CD14-positive monocyte (primary cell): ENCODE results near the gene CCDC170. TPM values are rescaled to one million over a fixed set of nuclear protein-coding genes. Genes with fewer than 3 reads are reported as not detected.

Experiments used
- DNase-seq, 3 donors: peaks; one replicate each; pipeline ENCODE4 v3.0.0-alpha.2; 2011 to 2022
- H2AFZ ChIP-seq: 2 replicates; pipeline ENCODE4 v1.6.0; 2012; ENCODE audit warnings: mild to moderate bottlenecking, low read depth, low read length, inconsistent platforms; ENCODE audit not compliant: insufficient read depth, poor library complexity, severe bottlenecking
- H3K27ac ChIP-seq, 2 donors: 1 replicate in 1 of 2; 2 replicates in 1 of 2; pipeline ENCODE4 v1.5.1; 2012 to 2013; ENCODE audit warnings: low read length in 2 of 2, control low read depth in 1 of 2, inconsistent platforms in 1 of 2, low read depth in 1 of 2, mild to moderate bottlenecking in 1 of 2
- H3K27me3 ChIP-seq, 2 donors: one replicate each; pipeline versions ENCODE4 v1.6.0 to v1.6.1; 2011 to 2013; ENCODE audit warnings: low read length in 2 of 2; ENCODE audit not compliant: control insufficient read depth in 2 of 2, insufficient read depth in 2 of 2
- H3K36me3 ChIP-seq, 2 donors: replicated peaks in 1 of 2; 1 replicate in 1 of 2; 2 replicates in 1 of 2; pipeline versions ENCODE4 v1.5.1 to v1.6.1; 2012 to 2013; ENCODE audit warnings: low read length in 2 of 2, control low read depth in 1 of 2, inconsistent platforms in 1 of 2, mild to moderate bottlenecking in 1 of 2; ENCODE audit not compliant: insufficient read depth in 2 of 2, control insufficient read depth in 1 of 2
- H3K4me1 ChIP-seq, 2 donors: 1 replicate in 1 of 2; 2 replicates in 1 of 2; pipeline versions ENCODE4 v1.5.1 to v1.6.1; 2012 to 2013; ENCODE audit warnings: low read length in 2 of 2, control low read depth in 1 of 2, inconsistent platforms in 1 of 2, mild to moderate bottlenecking in 1 of 2, moderate library complexity in 1 of 2; ENCODE audit not compliant: insufficient read depth in 2 of 2, control insufficient read depth in 1 of 2
- H3K4me2 ChIP-seq: replicated peaks from 2 replicates; pipeline ENCODE3; 2012; ENCODE audit warnings: low read length, moderate library complexity, mild to moderate bottlenecking; ENCODE audit not compliant: poor library complexity, severe bottlenecking; ENCODE audit errors: extremely low read depth
- H3K4me3 ChIP-seq, 3 experiments: fragments of 200-600 bp in 1 of 3; sonication (generic) in 1 of 3; replicated peaks in 1 of 3; 1 replicate in 2 of 3; 2 replicates in 1 of 3; pipeline ENCODE4 v1.5.1; 2011 to 2013; ENCODE audit warnings: low read length in 3 of 3, mild to moderate bottlenecking in 3 of 3, control low read depth in 2 of 3, low read depth in 2 of 3, inconsistent platforms in 1 of 3, moderate library complexity in 1 of 3
- H3K79me2 ChIP-seq: 2 replicates; pipeline ENCODE4 v1.6.0; 2012; ENCODE audit warnings: mild to moderate bottlenecking, control low read depth, inconsistent platforms, low read length, moderate library complexity; ENCODE audit not compliant: insufficient read depth
- H3K9ac ChIP-seq: 2 replicates; pipeline ENCODE4 v1.6.0; 2017; ENCODE audit warnings: low read length, mild to moderate bottlenecking; ENCODE audit not compliant: insufficient read depth, poor library complexity, severe bottlenecking
- H3K9me3 ChIP-seq, 2 donors: replicated peaks in 1 of 2; 1 replicate in 1 of 2; 2 replicates in 1 of 2; pipeline versions ENCODE4 v1.5.1 to v1.6.1; 2012 to 2013; ENCODE audit warnings: low read length in 2 of 2, control low read depth in 1 of 2; ENCODE audit not compliant: control insufficient read depth in 1 of 2, insufficient read depth in 1 of 2
- H4K20me1 ChIP-seq: 2 replicates; pipeline ENCODE4 v1.6.0; 2012; ENCODE audit warnings: mild to moderate bottlenecking, low read length, control low read depth, moderate library complexity; ENCODE audit not compliant: insufficient read depth
- H3K27ac Mint-ChIP-seq, 7 donors: one replicate each; pipeline ENCODE4 v1.8.0; 2020; ENCODE audit warnings: mild to moderate bottlenecking in 7 of 7, mixed read lengths in 7 of 7, moderate library complexity in 6 of 7, inconsistent platforms in 2 of 7
- H3K27me3 Mint-ChIP-seq, 3 donors: one replicate each; pipeline ENCODE4 v1.8.0; 2021 to 2022; ENCODE audit warnings: low read depth in 3 of 3, mild to moderate bottlenecking in 3 of 3, mixed read lengths in 3 of 3, moderate library complexity in 3 of 3, inconsistent platforms in 1 of 3
- H3K36me3 Mint-ChIP-seq, 2 donors: one replicate each; pipeline ENCODE4 v1.8.0; 2020; ENCODE audit warnings: mixed read lengths in 2 of 2, inconsistent platforms in 1 of 2, mild to moderate bottlenecking in 1 of 2
- H3K4me1 Mint-ChIP-seq: one replicate; pipeline ENCODE4 v1.8.0; 2020; ENCODE audit warnings: mild to moderate bottlenecking, mixed read lengths
- H3K4me3 Mint-ChIP-seq, 2 donors: one replicate each; pipeline ENCODE4 v1.8.0; 2020; ENCODE audit warnings: mild to moderate bottlenecking in 2 of 2, mixed read lengths in 2 of 2, moderate library complexity in 1 of 2
- H3K9me3 Mint-ChIP-seq, 7 donors: one replicate each; pipeline ENCODE4 v1.8.0; 2020 to 2022; ENCODE audit warnings: mixed read lengths in 7 of 7, mild to moderate bottlenecking in 6 of 7, moderate library complexity in 6 of 7, inconsistent platforms in 2 of 7
- WGBS: methylation state at CpG from one replicate; pipeline ENCODE4 v1.1.5; 2013; ENCODE audit warnings: missing lambda C conversion rate; ENCODE audit not compliant: insufficient coverage; 5-methylcytosine and 5-hydroxymethylcytosine counted together
- intact Hi-C, 2 donors: fragments of 100-400 bp; cut with micrococcal nuclease; formaldehyde crosslinking; loops; one replicate each; pipeline versions ENCODE4 v1.15.0 to v1.15.1; 2023
- polyA plus RNA-seq, 3 donors: library from polyadenylated mRNA; depleted of rRNA in 1 of 3; unstranded in 2 of 3; stranded (reverse) in 1 of 3; fragments of 300-500 nt in 2 of 3; fragments of >200 nt in 1 of 3; fragmentation: Illumina TruSeq in 2 of 3; gene quantifications; 1 replicate in 2 of 3; 2 replicates in 1 of 3; pipeline ENCODE4 v1.2.3, GENCODE V29; 2012 to 2021
- TF ChIP-seq, protein P1 (sequence below): fragments of 200-600 bp; IDR thresholded peaks from one replicate; pipeline ENCODE4 v1.8.0; 2022; ENCODE audit warnings: antibody characterized with exemption, mild to moderate bottlenecking

CCDC170 gene
- polyA plus RNA-seq, 3 donors = 4.2 to 7.0 (median 6.3) TPM

DNA sequence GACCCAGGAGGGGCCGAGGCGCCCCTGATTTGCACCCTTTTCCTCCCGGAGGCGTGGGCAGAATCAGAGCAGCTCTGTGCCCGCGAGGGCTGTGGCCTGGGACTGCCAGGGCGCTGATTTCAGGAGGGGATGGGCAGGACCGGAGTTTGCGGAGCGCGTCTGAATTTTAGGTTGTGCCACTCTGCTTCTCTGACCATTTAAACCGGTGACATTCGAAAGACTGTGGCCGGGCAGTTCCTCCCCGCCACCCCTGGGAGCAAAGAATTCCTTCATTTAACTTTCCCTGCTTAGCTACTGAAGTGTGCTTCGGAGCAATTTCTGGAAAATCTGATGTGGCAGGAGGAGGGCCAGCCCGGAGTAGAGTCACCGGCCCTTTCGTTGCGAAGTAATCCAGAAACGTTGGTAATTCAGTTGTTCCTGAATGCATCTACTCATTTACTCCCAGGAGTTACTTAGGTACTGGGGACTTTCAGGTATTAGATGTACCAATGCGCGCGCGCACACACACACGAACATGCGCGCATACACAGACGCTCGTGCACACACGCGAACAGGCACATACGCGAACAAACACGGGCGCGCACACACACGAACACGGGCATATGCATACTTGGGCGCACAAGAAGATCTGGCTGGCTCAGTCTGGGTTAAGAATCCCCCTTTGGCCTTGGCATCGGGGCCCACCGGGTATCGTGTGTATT, 568 bp downstream of the CCDC170 start:
- H3K9me3 Mint-ChIP-seq = no peaks in the 10 kb centered on the region
- WGBS = 5% methylated on average over 30 of the region's 43 CpGs
- Histone ChIP-seq H3K79me2 (peaks cover 11% of the 10 kb centered on the region), H3K27ac (peak overlapping the region; percentile 91 to 95), H4K20me1 (no peaks in the 10 kb centered on the region), H3K4me3 (peak overlapping the region; percentile 87 to 91 (median 88)), H2AFZ (peak overlapping the region; percentile 94), H3K27me3 (no peaks in the 10 kb centered on the region), H3K4me2 (peak overlapping the region; percentile 91), H3K4me1 (peaks cover 51 to 58% of the 10 kb centered on the region in 2 donors), H3K9me3 (no peaks in the 10 kb centered on the region), H3K9ac (peak overlapping the region; percentile 90), H3K36me3 (no peaks in the 10 kb centered on the region)
- H3K27me3 Mint-ChIP-seq = peaks cover 0 to 6% (median 4%) of the 10 kb centered on the region in 3 donors
- H3K27ac Mint-ChIP-seq = peak overlapping the region; percentile 89 to 96 (median 93)
- TF ChIP-seq, protein P1, sequence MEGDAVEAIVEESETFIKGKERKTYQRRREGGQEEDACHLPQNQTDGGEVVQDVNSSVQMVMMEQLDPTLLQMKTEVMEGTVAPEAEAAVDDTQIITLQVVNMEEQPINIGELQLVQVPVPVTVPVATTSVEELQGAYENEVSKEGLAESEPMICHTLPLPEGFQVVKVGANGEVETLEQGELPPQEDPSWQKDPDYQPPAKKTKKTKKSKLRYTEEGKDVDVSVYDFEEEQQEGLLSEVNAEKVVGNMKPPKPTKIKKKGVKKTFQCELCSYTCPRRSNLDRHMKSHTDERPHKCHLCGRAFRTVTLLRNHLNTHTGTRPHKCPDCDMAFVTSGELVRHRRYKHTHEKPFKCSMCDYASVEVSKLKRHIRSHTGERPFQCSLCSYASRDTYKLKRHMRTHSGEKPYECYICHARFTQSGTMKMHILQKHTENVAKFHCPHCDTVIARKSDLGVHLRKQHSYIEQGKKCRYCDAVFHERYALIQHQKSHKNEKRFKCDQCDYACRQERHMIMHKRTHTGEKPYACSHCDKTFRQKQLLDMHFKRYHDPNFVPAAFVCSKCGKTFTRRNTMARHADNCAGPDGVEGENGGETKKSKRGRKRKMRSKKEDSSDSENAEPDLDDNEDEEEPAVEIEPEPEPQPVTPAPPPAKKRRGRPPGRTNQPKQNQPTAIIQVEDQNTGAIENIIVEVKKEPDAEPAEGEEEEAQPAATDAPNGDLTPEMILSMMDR = no peak
- intact Hi-C loops = loop anchor here in 1 of 2 donors (2.0 to 5.0 kb wide), 2 partner anchors 18 to 42 kb away; partner anchors contain the start of gene RMND1
- DNase-seq = peak; percentile 38 to 63 (median 41)
- H3K4me3 Mint-ChIP-seq = peak overlapping the region; percentile 92 to 97
- peaks cover 48% of the 10 kb centered on the region for H3K4me1 Mint-ChIP-seq
- H3K36me3 Mint-ChIP-seq = no peaks in the 10 kb centered on the region

DNA sequence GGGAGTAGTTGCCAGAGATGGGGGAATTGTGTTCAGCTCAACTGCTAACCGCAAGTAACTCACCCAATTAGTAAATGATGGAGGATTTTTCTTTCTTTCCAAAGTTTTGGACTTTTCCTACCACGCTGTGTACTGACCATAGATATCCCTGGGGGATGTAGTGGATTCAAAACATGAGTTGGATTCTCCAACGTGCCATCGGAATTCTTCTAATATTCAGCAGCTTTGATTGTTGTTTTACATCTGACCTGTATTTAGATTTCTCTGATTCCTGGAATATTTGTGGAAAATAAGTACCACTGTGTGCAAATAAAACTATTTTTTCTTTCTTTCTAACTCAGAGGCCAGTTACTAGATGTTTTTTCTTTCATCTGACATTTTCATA, 1.1 kb downstream of the CCDC170 start:
- no peaks in the 10 kb centered on the region for H4K20me1 ChIP-seq
- WGBS = no CpG with 5 or more reads among the region's 4 CpGs
- H3K27ac ChIP-seq = peak overlapping the region; percentile 91 to 95
- Mint-ChIP-seq H3K4me3 (peak overlapping the region; percentile 92 to 97), H3K9me3 (no peaks in the 10 kb centered on the region), H3K36me3 (no peaks in the 10 kb centered on the region), H3K4me1 (peaks cover 53% of the 10 kb centered on the region), H3K27ac (peak overlapping the region; percentile 89 to 96 (median 93)), H3K27me3 (peaks cover 0 to 6% (median 4%) of the 10 kb centered on the region in 3 donors)
- H3K4me2 ChIP-seq = peak overlapping the region; percentile 91
- H3K9ac ChIP-seq = peak overlapping the region; percentile 90
- no peaks in the 10 kb centered on the region for H3K27me3 ChIP-seq
- H3K9me3 ChIP-seq = no peaks in the 10 kb centered on the region
- TF ChIP-seq, protein P1 = no peak
- H3K4me3 ChIP-seq = peak overlapping the region; percentile 87 to 91 (median 88)
- DNase-seq = no peak
- H3K4me1 ChIP-seq = peaks cover 56 to 64% of the 10 kb centered on the region in 2 donors
- intact Hi-C loops = loop anchor here in 1 of 2 donors (2.0 to 5.0 kb wide), 2 partner anchors 18 to 43 kb away; partner anchors contain the start of gene RMND1
- H3K79me2 ChIP-seq = peaks cover 11% of the 10 kb centered on the region
- H2AFZ ChIP-seq = peak overlapping the region; percentile 94
- H3K36me3 ChIP-seq = no peaks in the 10 kb centered on the region
